GM10248 (cell line): ENCODE results near the gene GALNT2.

Experiments used
- CTCF ChIA-PET: fragments of 300-600 bp; sonication (Branson Sonifier 250); formaldehyde crosslinking; extraction: SDS; loops from one replicate; lab custom pipeline; 2021; ENCODE audit warnings: antibody characterized with exemption; lab: Yijun Ruan, JAX
- POLR2A ChIA-PET: fragments of 350-650 bp; sonication (Branson Sonifier 250); formaldehyde crosslinking; extraction: SDS; loops from one replicate; lab custom pipeline; 2020; ENCODE audit warnings: antibody characterized with exemption; lab: Yijun Ruan, JAX
- DNase-seq: peaks from one replicate; pipeline ENCODE4 v3.0.0; 2012; ENCODE audit errors: extremely low spot score
- TF ChIP-seq, protein P1 (sequence below): IDR thresholded peaks from 2 replicates; pipeline ENCODE4 v1.5.1; 2012; ENCODE audit warnings: mild to moderate bottlenecking, low read depth; ENCODE audit errors: extremely low read depth, missing control alignments, control extremely low read depth

The GALNT2 gene

DNA sequence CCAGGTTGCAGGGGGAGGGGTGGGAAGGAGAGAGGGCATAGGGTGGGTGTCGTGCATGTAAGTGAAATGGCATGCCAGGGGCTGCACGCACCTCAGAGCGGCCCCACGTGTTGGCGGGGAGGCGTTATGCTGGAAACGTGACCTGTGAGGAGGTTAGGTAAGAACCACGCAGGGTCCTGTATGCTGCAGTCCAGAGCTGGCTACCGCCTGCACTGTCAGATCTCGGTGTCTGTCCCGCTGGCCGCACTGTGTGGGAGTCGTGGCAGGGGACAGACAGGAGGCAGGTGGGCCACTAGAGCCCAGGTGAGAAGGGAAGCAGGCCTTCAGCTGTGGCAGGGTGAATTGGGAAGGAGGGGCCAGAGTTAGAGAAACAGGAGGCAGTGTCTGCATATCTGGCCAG lies 79.7 kb downstream of the GALNT2 start:
- CTCF ChIA-PET = interaction anchor here (1.3 kb wide), 1 partner anchor 17 kb away, joined by 4 read pairs; no protein-coding TSS in a partner anchor
- TF ChIP-seq, protein P1, sequence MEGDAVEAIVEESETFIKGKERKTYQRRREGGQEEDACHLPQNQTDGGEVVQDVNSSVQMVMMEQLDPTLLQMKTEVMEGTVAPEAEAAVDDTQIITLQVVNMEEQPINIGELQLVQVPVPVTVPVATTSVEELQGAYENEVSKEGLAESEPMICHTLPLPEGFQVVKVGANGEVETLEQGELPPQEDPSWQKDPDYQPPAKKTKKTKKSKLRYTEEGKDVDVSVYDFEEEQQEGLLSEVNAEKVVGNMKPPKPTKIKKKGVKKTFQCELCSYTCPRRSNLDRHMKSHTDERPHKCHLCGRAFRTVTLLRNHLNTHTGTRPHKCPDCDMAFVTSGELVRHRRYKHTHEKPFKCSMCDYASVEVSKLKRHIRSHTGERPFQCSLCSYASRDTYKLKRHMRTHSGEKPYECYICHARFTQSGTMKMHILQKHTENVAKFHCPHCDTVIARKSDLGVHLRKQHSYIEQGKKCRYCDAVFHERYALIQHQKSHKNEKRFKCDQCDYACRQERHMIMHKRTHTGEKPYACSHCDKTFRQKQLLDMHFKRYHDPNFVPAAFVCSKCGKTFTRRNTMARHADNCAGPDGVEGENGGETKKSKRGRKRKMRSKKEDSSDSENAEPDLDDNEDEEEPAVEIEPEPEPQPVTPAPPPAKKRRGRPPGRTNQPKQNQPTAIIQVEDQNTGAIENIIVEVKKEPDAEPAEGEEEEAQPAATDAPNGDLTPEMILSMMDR = no peak
- POLR2A ChIA-PET = no interaction called here
- no peak for DNase-seq

DNA sequence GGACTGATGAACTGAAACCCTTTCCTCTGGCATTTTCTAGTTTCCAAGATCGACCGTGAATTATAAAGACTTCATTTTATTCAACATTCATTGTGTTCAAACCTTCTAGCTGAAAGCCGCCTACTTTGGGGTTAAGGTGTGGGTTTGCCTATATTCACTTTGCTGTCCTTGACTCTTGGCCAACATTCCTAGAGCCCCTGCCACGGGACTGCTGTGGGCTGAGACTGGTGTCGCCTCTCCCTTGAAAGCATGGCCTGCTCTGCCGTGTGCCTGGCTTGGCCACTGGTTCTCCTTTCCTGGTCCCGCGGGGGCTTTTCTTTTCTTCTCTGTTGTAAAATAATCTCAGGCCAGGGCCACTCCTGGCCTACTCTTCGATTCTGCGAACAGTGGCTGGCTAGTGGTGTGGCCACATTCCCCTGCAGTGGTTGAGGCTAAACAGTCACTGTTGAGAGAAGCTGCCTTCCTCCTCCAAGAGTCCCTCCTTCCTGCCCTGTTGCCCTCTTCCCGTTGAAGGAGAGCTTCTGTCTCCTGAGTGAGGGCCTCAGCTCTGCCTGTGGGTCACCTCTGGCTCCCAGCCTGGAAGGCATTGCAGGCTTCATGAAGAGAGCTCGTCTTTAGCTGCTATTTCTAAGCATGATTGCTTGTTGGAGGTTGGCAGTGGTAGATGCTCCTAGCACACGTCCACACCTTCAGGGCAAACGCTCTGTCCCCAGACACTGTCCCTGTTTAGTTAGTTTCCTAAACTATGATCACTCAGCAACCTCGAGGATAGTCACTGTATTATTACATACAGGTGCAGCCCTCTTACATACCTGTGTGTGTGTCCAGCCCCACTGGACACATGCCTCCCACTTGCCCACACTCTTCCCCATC lies 80.5 kb downstream of the GALNT2 start:
- TF ChIP-seq, protein P1 = no peak
- CTCF ChIA-PET = interaction anchor here (1.0 to 1.7 kb wide), 3 partner anchors 16 to 25 kb away, joined by 3 to 5 read pairs (median 4); no protein-coding TSS in a partner anchor
- POLR2A ChIA-PET = no interaction called here
- DNase-seq = no peak

DNA sequence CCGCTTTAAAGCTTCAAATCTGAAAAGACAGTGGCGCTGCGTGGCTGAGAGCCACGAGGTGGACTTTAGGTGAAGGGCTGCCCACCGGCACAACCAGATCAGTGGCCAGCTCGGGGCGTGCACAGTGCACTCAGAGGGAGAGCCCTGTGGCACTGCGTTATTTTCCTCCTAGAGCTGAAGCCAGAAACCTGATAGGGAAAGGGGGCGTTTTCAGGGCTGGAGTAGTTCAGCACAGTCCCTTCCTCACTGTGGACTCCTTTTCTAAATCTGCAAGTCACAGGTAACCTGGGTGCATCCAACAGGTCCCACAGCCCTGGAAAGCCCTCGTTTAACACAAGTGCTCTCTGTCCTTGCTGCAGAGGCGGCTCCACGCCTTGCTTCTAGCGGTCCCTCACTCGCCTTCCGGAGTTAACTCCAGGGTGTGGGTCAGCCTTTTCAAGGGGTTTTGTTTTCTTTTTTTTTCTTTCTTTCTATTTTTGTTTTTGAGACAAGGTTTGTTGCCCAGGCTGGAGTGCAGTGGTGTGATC lies 81.2 kb downstream of the GALNT2 start:
- DNase-seq = no peak
- ChIA-PET POLR2A (no interaction called here), CTCF (interaction anchor here (1.0 to 1.7 kb wide), 2 partner anchors 18 to 26 kb away, joined by 3 to 5 read pairs; no protein-coding TSS in a partner anchor)
- TF ChIP-seq, protein P1 = no peak

DNA sequence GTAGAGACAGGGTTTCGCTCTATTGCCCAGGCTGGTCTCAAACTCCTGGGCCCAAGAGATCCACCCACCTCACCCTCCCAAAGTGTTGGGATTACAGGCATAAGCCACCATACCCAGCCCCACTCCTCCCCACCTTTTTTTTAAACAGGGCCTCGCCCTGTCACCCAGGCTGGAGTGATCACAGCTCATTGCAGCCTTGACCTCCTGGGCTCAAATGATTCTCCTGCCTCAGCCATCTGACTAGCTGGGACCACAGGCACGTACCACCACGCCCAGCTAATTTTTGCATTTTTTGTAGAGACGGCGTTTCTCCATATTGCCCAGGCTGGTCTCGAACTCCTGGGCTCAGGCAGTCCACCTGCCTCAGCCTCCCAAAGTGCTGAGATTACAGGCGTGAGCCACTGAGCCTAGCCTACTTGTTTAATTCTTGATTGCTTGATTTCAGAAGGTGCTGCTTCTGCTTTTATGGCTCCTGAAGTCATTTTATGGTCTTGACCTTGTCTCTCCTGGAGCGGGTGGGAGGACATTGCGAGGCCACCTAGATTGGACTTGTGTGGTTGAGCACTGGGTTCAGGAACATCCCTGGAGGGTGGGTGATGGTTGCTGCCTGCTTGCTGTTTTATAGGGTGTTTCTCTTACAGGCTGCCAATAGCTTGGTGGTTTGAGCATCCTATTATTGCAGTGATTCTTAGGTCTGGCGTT lies 81.9 kb downstream of the GALNT2 start:
- ChIA-PET CTCF (interaction anchor here (1.2 to 1.7 kb wide), 2 partner anchors 15 to 19 kb away, joined by 3 to 5 read pairs; no protein-coding TSS in a partner anchor), POLR2A (no interaction called here)
- TF ChIP-seq, protein P1 = no peak

DNA sequence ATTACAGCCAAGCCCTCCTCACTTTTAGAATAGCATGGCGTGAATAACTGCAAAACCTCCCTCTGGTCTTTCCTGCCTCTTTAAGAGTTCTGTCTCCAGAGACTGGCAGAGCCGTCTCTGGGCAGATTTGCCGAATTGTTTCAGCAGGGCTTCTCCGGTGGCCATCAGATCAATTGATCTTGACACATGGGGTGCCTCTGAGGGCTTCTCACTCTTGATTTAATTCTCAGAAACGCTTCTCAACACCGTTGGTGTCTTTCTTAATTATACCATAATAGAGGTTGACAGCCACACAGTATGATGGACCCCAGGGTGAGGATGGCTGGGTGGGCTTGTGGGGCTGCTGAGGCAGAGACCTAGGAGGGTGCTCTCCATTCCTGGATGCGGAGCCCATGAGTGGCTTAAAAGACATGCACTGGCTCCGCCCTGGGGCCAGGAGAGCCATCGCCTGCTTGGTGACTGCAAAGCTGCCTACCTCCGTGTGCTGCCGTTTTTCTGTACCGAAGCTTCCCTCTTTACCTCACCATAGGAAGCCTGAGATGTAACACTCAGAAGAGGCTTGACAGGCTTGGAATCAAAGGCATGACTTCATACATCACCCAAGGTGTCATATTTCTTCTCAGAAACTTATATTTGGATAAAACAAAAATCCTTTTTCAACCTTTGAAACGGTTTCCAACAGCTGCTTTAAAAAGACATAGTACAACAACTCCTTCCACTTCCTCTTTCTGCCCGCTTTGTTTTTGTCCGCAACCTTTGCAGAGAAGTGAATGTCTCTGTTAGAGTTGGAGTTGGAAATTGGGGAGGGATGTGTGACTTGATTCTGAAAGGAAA lies 82.9 kb downstream of the GALNT2 start:
- ChIA-PET CTCF (interaction anchor here (0.6 to 1.6 kb wide), 6 partner anchors 16 to 433 kb away, joined by 3 to 4 read pairs (median 3); no protein-coding TSS in a partner anchor), POLR2A (no interaction called here)
- TF ChIP-seq, protein P1 = peak; percentile 36
- DNase-seq = peak; percentile 62

More for the DNA sequence above, 81.9 kb downstream of the GALNT2 start:
- no peak for DNase-seq
